Breast epithelium (tissue), 3 donors: ENCODE data around the gene GPC5.

Experiments used
- POLR2A ChIP-seq: fragments of 450-650 bp; IDR thresholded peaks from one replicate; pipeline ENCODE4 v1.6.1; 2016; ENCODE audit warnings: antibody characterized with exemption, mild to moderate bottlenecking, moderate library complexity
- TF ChIP-seq, protein P1 (sequence below), 3 donors: fragments of 450-650 bp; IDR thresholded peaks; one replicate each; pipeline ENCODE4 v1.5.1; 2016 to 2017; ENCODE audit warnings: antibody characterized with exemption in 3 of 3, mild to moderate bottlenecking in 3 of 3, moderate library complexity in 3 of 3

DNA sequence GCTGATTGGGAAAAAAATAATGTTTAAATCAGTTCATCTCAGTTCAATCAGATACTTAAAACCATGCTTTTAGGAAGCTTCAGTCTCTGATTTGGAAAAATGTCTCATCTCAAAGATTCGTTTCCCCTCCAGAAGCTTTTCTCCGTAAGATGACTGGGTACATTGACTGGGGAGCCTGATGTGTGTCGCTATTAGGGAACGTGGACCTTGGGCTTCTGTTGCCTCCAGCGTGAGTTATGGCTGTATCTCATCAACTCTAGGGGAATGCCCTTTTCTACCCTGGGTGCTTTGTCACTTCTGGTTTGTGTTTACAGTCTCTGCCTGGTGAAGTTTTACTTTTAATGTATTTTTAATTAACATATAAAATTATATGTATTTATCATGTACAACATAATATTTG lies 1192.7 kb downstream of the GPC5 start:
- TF ChIP-seq, protein P1, sequence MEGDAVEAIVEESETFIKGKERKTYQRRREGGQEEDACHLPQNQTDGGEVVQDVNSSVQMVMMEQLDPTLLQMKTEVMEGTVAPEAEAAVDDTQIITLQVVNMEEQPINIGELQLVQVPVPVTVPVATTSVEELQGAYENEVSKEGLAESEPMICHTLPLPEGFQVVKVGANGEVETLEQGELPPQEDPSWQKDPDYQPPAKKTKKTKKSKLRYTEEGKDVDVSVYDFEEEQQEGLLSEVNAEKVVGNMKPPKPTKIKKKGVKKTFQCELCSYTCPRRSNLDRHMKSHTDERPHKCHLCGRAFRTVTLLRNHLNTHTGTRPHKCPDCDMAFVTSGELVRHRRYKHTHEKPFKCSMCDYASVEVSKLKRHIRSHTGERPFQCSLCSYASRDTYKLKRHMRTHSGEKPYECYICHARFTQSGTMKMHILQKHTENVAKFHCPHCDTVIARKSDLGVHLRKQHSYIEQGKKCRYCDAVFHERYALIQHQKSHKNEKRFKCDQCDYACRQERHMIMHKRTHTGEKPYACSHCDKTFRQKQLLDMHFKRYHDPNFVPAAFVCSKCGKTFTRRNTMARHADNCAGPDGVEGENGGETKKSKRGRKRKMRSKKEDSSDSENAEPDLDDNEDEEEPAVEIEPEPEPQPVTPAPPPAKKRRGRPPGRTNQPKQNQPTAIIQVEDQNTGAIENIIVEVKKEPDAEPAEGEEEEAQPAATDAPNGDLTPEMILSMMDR (IDR thresholded peaks at IDR 0.05) = no peak
- no peak for TF ChIP-seq POLR2A
